ENCODE results near the gene RNF166. TPM values are rescaled to one million over a fixed set of nuclear protein-coding genes. Genes with fewer than 3 reads are reported as not detected.

Gene RNF166
- total RNA-seq, 1 experiment from 2014 or later = 33.3 TPM

GRCh38 chr16:88727871-88728270 lies 21.7 kb upstream of the RNF166 start:
- H3K4me1 Mint-ChIP-seq (ENCODE audit: low read depth, unreplicated experiment) = peaks cover 8% of the 10 kb centered on the region
- CTCF ChIA-PET = no interaction called here
- no peak for DNase-seq
- peaks cover 78% of the 10 kb centered on the region for H3K36me3 Mint-ChIP-seq (ENCODE audit: insufficient read depth, unreplicated experiment)
- no peak for TF ChIP-seq CTCF (IDR thresholded peaks at IDR 0.05; ENCODE audit: unreplicated experiment)
- no TSS peak for BruUV-seq (replicated peaks)
- no peaks in the 10 kb centered on the region for H3K9me3 Mint-ChIP-seq (ENCODE audit: low read depth, unreplicated experiment)
- H3K27me3 Mint-ChIP-seq (ENCODE audit: unreplicated experiment) = no peaks in the 10 kb centered on the region
- intact Hi-C loops (cut with micrococcal nuclease; ENCODE audit: unreplicated experiment) = no loop called here
- H3K27ac Mint-ChIP-seq (ENCODE audit: unreplicated experiment) = no peak overlapping the region
- H3K4me3 Mint-ChIP-seq (ENCODE audit: low read depth, unreplicated experiment) = no peak overlapping the region

DNA sequence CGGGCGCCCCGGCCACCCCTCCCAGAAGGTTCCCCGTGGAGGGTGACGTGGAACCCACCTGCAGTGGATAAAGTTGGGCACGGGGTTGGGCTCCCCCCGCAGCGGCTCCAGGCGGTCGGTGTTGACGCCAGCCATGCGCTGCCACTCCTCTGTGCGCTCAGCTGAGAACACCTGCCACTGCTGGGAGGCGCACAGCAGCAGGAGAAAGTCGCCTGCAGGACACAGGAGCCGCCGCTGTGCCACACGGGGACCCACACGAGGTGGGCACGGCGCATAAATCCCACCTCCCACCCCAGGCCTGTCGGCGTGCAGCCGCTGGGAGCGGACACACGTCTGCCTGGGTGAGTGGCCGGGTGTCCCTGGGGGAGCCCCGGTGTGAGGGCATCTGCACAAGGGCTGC lies 20.8 kb upstream of the RNF166 start:
- no peak overlapping the region for H3K27ac Mint-ChIP-seq (ENCODE audit: unreplicated experiment)
- TF ChIP-seq CTCF (IDR thresholded peaks at IDR 0.05; ENCODE audit: unreplicated experiment) = no peak
- BruUV-seq (replicated peaks) = no TSS peak
- peaks cover 79% of the 10 kb centered on the region for H3K36me3 Mint-ChIP-seq (ENCODE audit: insufficient read depth, unreplicated experiment)
- no peak for DNase-seq
- H3K9me3 Mint-ChIP-seq (ENCODE audit: low read depth, unreplicated experiment) = no peaks in the 10 kb centered on the region
- no peaks in the 10 kb centered on the region for H3K27me3 Mint-ChIP-seq (ENCODE audit: unreplicated experiment)
- peaks cover 8% of the 10 kb centered on the region for H3K4me1 Mint-ChIP-seq (ENCODE audit: low read depth, unreplicated experiment)
- CTCF ChIA-PET = no interaction called here
- intact Hi-C loops (cut with micrococcal nuclease; ENCODE audit: unreplicated experiment) = no loop called here
- H3K4me3 Mint-ChIP-seq (ENCODE audit: low read depth, unreplicated experiment) = no peak overlapping the region

- no peak overlapping the region for H3K27ac Mint-ChIP-seq (ENCODE audit: unreplicated experiment)
These were observed 20.2 kb upstream of the RNF166 start for GRCh38 chr16:88726408-88726749.

GRCh38 chr16:88725609-88726407 lies 19.6 kb upstream of the RNF166 start:
- intact Hi-C loops (cut with micrococcal nuclease; ENCODE audit: unreplicated experiment) = no loop called here
- DNase-seq = no peak
- H3K27me3 Mint-ChIP-seq (ENCODE audit: unreplicated experiment) = no peaks in the 10 kb centered on the region
- BruUV-seq (replicated peaks) = no TSS peak
- H3K4me1 Mint-ChIP-seq (ENCODE audit: low read depth, unreplicated experiment) = no peaks in the 10 kb centered on the region
- TF ChIP-seq CTCF (IDR thresholded peaks at IDR 0.05; ENCODE audit: unreplicated experiment) = no peak
- no peak overlapping the region for H3K27ac Mint-ChIP-seq (ENCODE audit: unreplicated experiment)
- H3K9me3 Mint-ChIP-seq (ENCODE audit: low read depth, unreplicated experiment) = no peaks in the 10 kb centered on the region
- H3K4me3 Mint-ChIP-seq (ENCODE audit: low read depth, unreplicated experiment) = no peak overlapping the region
- CTCF ChIA-PET = no interaction called here
- H3K36me3 Mint-ChIP-seq (ENCODE audit: insufficient read depth, unreplicated experiment) = peaks cover 75% of the 10 kb centered on the region

More at GRCh38 chr16:88726408-88726749, 20.2 kb upstream of the RNF166 start:
- Mint-ChIP-seq H3K9me3 (ENCODE audit: low read depth, unreplicated experiment) (no peaks in the 10 kb centered on the region), H3K4me3 (ENCODE audit: low read depth, unreplicated experiment) (no peak overlapping the region), H3K36me3 (ENCODE audit: insufficient read depth, unreplicated experiment) (peaks cover 74% of the 10 kb centered on the region), H3K27me3 (ENCODE audit: unreplicated experiment) (no peaks in the 10 kb centered on the region), H3K4me1 (ENCODE audit: low read depth, unreplicated experiment) (peaks cover 6% of the 10 kb centered on the region)
- intact Hi-C loops (cut with micrococcal nuclease; ENCODE audit: unreplicated experiment) = no loop called here
- BruUV-seq (replicated peaks) = no TSS peak
- TF ChIP-seq CTCF (IDR thresholded peaks at IDR 0.05; ENCODE audit: unreplicated experiment) = no peak
- CTCF ChIA-PET = no interaction called here
- no peak for DNase-seq
